ENCODE data around the gene DLGAP4. TPM values are rescaled to one million over a fixed set of nuclear protein-coding genes. Genes with fewer than 3 reads are reported as not detected.
A peak's percentile ranks its signal among the peaks of the same experiment; 100 is the strongest.

The DLGAP4 gene
- total and polyA plus RNA-seq, 2 of the 8 experiments (the other 6 are each of a cell fraction or from before 2014, with no cell fraction given), result 41.2 to 57.2 TPM

GRCh38 chr20:36267605-36268381 lies 38.3 kb upstream of the DLGAP4 start:
- no peak overlapping the region for H2BK15ac ChIP-seq (ENCODE audit: low read length)
- no peak overlapping the region for H2BK120ac ChIP-seq (replicated peaks; ENCODE audit: low read depth, low read length)
- no peak overlapping the region for H2BK20ac ChIP-seq (ENCODE audit: low read length)
- H3K9me3 ChIP-seq (ENCODE audit: insufficient read depth in 2 of 2, low read depth in 1 of 2, low read length in 1 of 2), result no peaks in the 10 kb centered on the region
- no peaks in the 10 kb centered on the region for H3K79me2 ChIP-seq (ENCODE audit: control insufficient read depth in 1 of 2, insufficient read depth in 2 of 2, low read length in 2 of 2)
- H2AK5ac ChIP-seq (ENCODE audit: low read depth, low read length), result no peak overlapping the region
- no peak overlapping the region for H3K14ac ChIP-seq (ENCODE audit: insufficient read length)
- no peak overlapping the region for H4K91ac ChIP-seq (replicated peaks; ENCODE audit: insufficient read length, low read length)
- H3K27me3 ChIP-seq (replicated peaks in 1 of 4; ENCODE audit: control insufficient read depth in 3 of 4, extremely low read depth in 1 of 4, insufficient read depth in 3 of 4, low read length in 3 of 4), result no peaks in the 10 kb centered on the region
- 85% methylated on average over 24 of the region's 24 CpGs; no CpG with 5 or more reads in 1 of the 2 experiments for WGBS, 2 experiments (ENCODE audit: extremely low coverage in 1 of 2, insufficient coverage in 1 of 2, insufficient read length in 1 of 2, insufficient replicate concordance in 2 of 2, low coverage in 1 of 2, low lambda C conversion rate in 2 of 2, missing lambda C conversion rate in 1 of 2)
- H3K4me1 ChIP-seq (replicated peaks in 1 of 4; ENCODE audit: control insufficient read depth in 3 of 4, insufficient read depth in 4 of 4, low read length in 3 of 4), result peaks cover 0 to 2% (median 0%) of the 10 kb centered on the region in 4 experiments; a peak in 3 of 7 replicates
- H2AFZ ChIP-seq (ENCODE audit: low read length), result no peak overlapping the region
- H4K20me1 ChIP-seq (replicated peaks in 1 of 2; ENCODE audit: control insufficient read depth in 1 of 2, insufficient read depth in 2 of 2, low read length in 2 of 2), result no peaks in the 10 kb centered on the region
- peak overlapping the region; percentile 24; the same call in 1 of the 2 replicates for H3K18ac ChIP-seq (ENCODE audit: extremely low read depth, low read length)
- ChIA-PET POLR2A (ENCODE audit: partially characterized antibody) (interaction anchor here (1.9 kb wide), 1 partner anchor 12 kb away, joined by 6 read pairs; no protein-coding TSS in a partner anchor), CTCF (ENCODE audit: partially characterized antibody) (interaction anchor here (0.6 to 2.6 kb wide), 15 partner anchors 9 to 171 kb away, joined by 3 to 10 read pairs (median 3); no protein-coding TSS in a partner anchor)
- H3K4me2 ChIP-seq (ENCODE audit: insufficient read depth in 1 of 2, low read depth in 2 of 2, low read length in 2 of 2), result no peak overlapping the region
- no peak for DNase-seq (ENCODE audit: low read depth in 1 of 2, low spot score in 2 of 2)
- H3K79me1 ChIP-seq (ENCODE audit: low read depth, low read length), result no peaks in the 10 kb centered on the region
- no peak overlapping the region; the same call in 1 of the 2 replicates for H4K8ac ChIP-seq (ENCODE audit: extremely low read depth, insufficient read depth, low read length)
- H3K4ac ChIP-seq (replicated peaks; ENCODE audit: insufficient read length, low read depth, low read length), result no peak overlapping the region
- no peak overlapping the region for H4K5ac ChIP-seq (ENCODE audit: insufficient read length, low read depth, low read length)
- no peak overlapping the region for H2BK5ac ChIP-seq (ENCODE audit: low read depth, low read length)
- no peaks in the 10 kb centered on the region for H3K36me3 ChIP-seq (ENCODE audit: control insufficient read depth in 2 of 4, insufficient read depth in 4 of 4, low read length in 3 of 4)
- no peak overlapping the region for H3K56ac ChIP-seq (replicated peaks; ENCODE audit: insufficient read length, low read depth, low read length)
- no peak for FAIRE-seq
- no peak overlapping the region; the same call in 1 of the 2 replicates for H2BK12ac ChIP-seq (ENCODE audit: low read depth, low read length)
- no peak overlapping the region for H3K23ac ChIP-seq (ENCODE audit: insufficient read length)
- no peak overlapping the region for H3K27ac ChIP-seq (ENCODE audit: low read depth, low read length)
- no peaks in the 10 kb centered on the region for H3K23me2 ChIP-seq (ENCODE audit: low read depth, low read length)
- H3K9ac ChIP-seq (replicated peaks in 1 of 4; ENCODE audit: extremely low read depth in 1 of 4, low read depth in 3 of 4, low read length in 3 of 4), result no peak overlapping the region
- no peak overlapping the region for H3K4me3 ChIP-seq (ENCODE audit: extremely low read depth in 1 of 4, insufficient read depth in 2 of 4, low read depth in 3 of 4, low read length in 4 of 4)
- no peak for TF ChIP-seq CEBPB (IDR thresholded peaks at IDR 0.05; ENCODE audit: low read depth, low read length)
- TF ChIP-seq SP4 (IDR thresholded peaks at IDR 0.05; ENCODE audit: low read length), result no peak
- TF ChIP-seq RAD21 (IDR thresholded peaks at IDR 0.05 in 1 of 2, conservative IDR thresholded peaks at IDR 0.05 in 1 of 2; ENCODE audit: low read depth in 2 of 2, low read length in 2 of 2), result peak in 1 of 2 experiments; percentile 3; a peak in 1 of 4 replicates
- no peak for TF ChIP-seq NANOG (IDR thresholded peaks at IDR 0.05; ENCODE audit: insufficient read depth, low read depth, low read length, poor library complexity, severe bottlenecking)
- peak in 2 of 3 experiments; percentile 9 to 33; a peak in 2 of 4 replicates for TF ChIP-seq CTCF (IDR thresholded peaks at IDR 0.05; ENCODE audit: control extremely low read depth in 1 of 3, insufficient read depth in 1 of 3, low read depth in 1 of 3, low read length in 3 of 3)
- TF ChIP-seq GABPA (IDR thresholded peaks at IDR 0.05; ENCODE audit: borderline replicate concordance, insufficient read depth, low read length), result no peak
- no peak for TF ChIP-seq CTBP2 (IDR thresholded peaks at IDR 0.05; ENCODE audit: borderline replicate concordance, insufficient read depth, insufficient read length, low read length)
- no peak for TF ChIP-seq PHF8 (conservative IDR thresholded peaks at IDR 0.05; ENCODE audit: low read depth, low read length)

Data from H1 (cell line).